Panc1 (cell line): ENCODE measurements around the gene ST8SIA5.

Experiments
- POLR2AphosphoS5 ChIP-seq: IDR thresholded peaks from 2 replicates; pipeline ENCODE4 v1.6.1; 2012; ENCODE audit warnings: mild to moderate bottlenecking, low read depth, low read length, moderate library complexity
- TF ChIP-seq, protein P1 (sequence below): fragments of 450-650 bp; IDR thresholded peaks from 2 replicates; pipeline ENCODE4 v1.5.1; 2017; ENCODE audit warnings: mild to moderate bottlenecking

DNA sequence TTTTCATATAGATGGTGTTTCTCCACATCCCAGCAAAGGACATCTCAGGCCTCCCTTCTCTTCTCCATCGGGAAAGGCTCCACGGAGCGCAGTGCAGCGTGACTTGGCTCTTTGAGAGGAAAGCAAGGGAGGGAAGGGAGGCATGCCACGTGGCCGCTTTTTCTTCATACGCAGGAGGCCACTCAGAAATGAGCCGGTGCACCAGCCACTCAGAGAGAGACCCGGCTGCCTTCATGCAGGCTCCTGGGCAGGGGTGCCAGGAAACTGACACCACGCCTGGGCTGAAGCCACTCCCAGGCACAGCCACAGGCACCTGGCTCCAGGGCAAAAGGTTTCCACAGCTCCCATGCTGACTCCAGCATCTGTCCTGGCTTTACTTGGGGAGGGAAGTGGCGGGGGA lies 88.7 kb downstream of the ST8SIA5 start:
- TF ChIP-seq, protein P1, sequence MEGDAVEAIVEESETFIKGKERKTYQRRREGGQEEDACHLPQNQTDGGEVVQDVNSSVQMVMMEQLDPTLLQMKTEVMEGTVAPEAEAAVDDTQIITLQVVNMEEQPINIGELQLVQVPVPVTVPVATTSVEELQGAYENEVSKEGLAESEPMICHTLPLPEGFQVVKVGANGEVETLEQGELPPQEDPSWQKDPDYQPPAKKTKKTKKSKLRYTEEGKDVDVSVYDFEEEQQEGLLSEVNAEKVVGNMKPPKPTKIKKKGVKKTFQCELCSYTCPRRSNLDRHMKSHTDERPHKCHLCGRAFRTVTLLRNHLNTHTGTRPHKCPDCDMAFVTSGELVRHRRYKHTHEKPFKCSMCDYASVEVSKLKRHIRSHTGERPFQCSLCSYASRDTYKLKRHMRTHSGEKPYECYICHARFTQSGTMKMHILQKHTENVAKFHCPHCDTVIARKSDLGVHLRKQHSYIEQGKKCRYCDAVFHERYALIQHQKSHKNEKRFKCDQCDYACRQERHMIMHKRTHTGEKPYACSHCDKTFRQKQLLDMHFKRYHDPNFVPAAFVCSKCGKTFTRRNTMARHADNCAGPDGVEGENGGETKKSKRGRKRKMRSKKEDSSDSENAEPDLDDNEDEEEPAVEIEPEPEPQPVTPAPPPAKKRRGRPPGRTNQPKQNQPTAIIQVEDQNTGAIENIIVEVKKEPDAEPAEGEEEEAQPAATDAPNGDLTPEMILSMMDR = no peak
- no peak for TF ChIP-seq POLR2AphosphoS5
